Muscle of leg (tissue), 11 donors: ENCODE results near the gene DOCK8. TPM values are rescaled to one million over a fixed set of nuclear protein-coding genes. Genes with fewer than 3 reads are reported as not detected.

Experiments used
- DNase-seq: peaks from one replicate; pipeline ENCODE4 v3.0.0; 2013
- H3K27ac ChIP-seq: one replicate; pipeline ENCODE4 v1.5.1; 2013; ENCODE audit warnings: mild to moderate bottlenecking, low read length, control low read depth
- H3K27me3 ChIP-seq: one replicate; pipeline ENCODE4 v1.6.1; 2013; ENCODE audit warnings: low read length; ENCODE audit not compliant: control insufficient read depth, insufficient read depth
- H3K36me3 ChIP-seq: one replicate; pipeline ENCODE4 v1.6.1; 2013; ENCODE audit warnings: low read length; ENCODE audit not compliant: control insufficient read depth, insufficient read depth
- H3K4me1 ChIP-seq: one replicate; pipeline ENCODE4 v1.6.1; 2013; ENCODE audit warnings: low read length; ENCODE audit not compliant: control insufficient read depth, insufficient read depth
- H3K4me3 ChIP-seq: one replicate; pipeline ENCODE4 v1.5.1; 2013; ENCODE audit warnings: low read length, control low read depth
- H3K9me3 ChIP-seq: replicated peaks from 2 replicates; pipeline ENCODE4 v1.6.1; 2013; ENCODE audit warnings: low read depth, low read length; ENCODE audit not compliant: control insufficient read depth
- WGBS: methylation state at CpG from one replicate; pipeline ENCODE4 v1.1.5; 2013; ENCODE audit warnings: missing lambda C conversion rate; ENCODE audit not compliant: insufficient coverage; 5-methylcytosine and 5-hydroxymethylcytosine counted together
- polyA plus RNA-seq, 8 donors: library from polyadenylated mRNA; unstranded; fragments of 120-200 nt; gene quantifications; one replicate each; pipeline versions ENCODE4 v1.2.1 to v1.2.3, GENCODE V29; 2013; ENCODE audit warnings: inconsistent platforms in 1 of 8, low replicate concordance in 1 of 8; ENCODE audit not compliant: insufficient read length in 8 of 8, insufficient read depth in 1 of 8
- total RNA-seq: library from RNA; stranded (reverse); fragments of 120-200 nt; gene quantifications from one replicate; pipeline ENCODE4 v1.2.4, GENCODE V29; 2013

The DOCK8 gene
- total and polyA plus RNA-seq, 9 donors: 3.2 to 8.4 (median 5.7) TPM

- H3K4me3 ChIP-seq: no peak overlapping the region
- DNase-seq: no peak
- no peaks in the 10 kb centered on the region for H3K9me3 ChIP-seq
- no CpG with 5 or more reads among the region's 2 CpGs for WGBS
- no peaks in the 10 kb centered on the region for H3K4me1 ChIP-seq
- no peaks in the 10 kb centered on the region for H3K27me3 ChIP-seq
- H3K27ac ChIP-seq: no peak overlapping the region
- H3K36me3 ChIP-seq: peaks cover 5% of the 10 kb centered on the region
Observed at GRCh38 chr9:335373-335772, 120.7 kb downstream of the DOCK8 start.

- DNase-seq: no peak
- Histone ChIP-seq H3K27me3 (no peaks in the 10 kb centered on the region), H3K4me1 (no peaks in the 10 kb centered on the region), H3K27ac (no peak overlapping the region), H3K9me3 (no peaks in the 10 kb centered on the region), H3K4me3 (no peak overlapping the region), H3K36me3 (peaks cover 5% of the 10 kb centered on the region)
- WGBS: no CpG with 5 or more reads among the region's 2 CpGs
Observed at GRCh38 chr9:336039-336438, 121.4 kb downstream of the DOCK8 start.

GRCh38 chr9:338602-339001 lies 123.9 kb downstream of the DOCK8 start:
- peaks cover 5% of the 10 kb centered on the region for H3K36me3 ChIP-seq
- no peaks in the 10 kb centered on the region for H3K4me1 ChIP-seq
- no peak overlapping the region for H3K27ac ChIP-seq
- no peaks in the 10 kb centered on the region for H3K27me3 ChIP-seq
- no peaks in the 10 kb centered on the region for H3K9me3 ChIP-seq
- DNase-seq: no peak
- H3K4me3 ChIP-seq: no peak overlapping the region
- WGBS: 69% methylated on average over 3 of the region's 6 CpGs

- H3K4me1 ChIP-seq: peaks cover 21% of the 10 kb centered on the region
- no peak for DNase-seq
- WGBS: 79% methylated on average over 2 of the region's 9 CpGs
- no peak overlapping the region for H3K27ac ChIP-seq
- H3K27me3 ChIP-seq: no peaks in the 10 kb centered on the region
- H3K4me3 ChIP-seq: no peak overlapping the region
- H3K9me3 ChIP-seq: no peaks in the 10 kb centered on the region
- peaks cover 3% of the 10 kb centered on the region for H3K36me3 ChIP-seq
Observed at GRCh38 chr9:341634-342421, 127.2 kb downstream of the DOCK8 start.

- H3K4me3 ChIP-seq: no peak overlapping the region
- H3K27ac ChIP-seq: no peak overlapping the region
- peaks cover 28% of the 10 kb centered on the region for H3K4me1 ChIP-seq
- no peak for DNase-seq
- no peaks in the 10 kb centered on the region for H3K9me3 ChIP-seq
- peaks cover 3% of the 10 kb centered on the region for H3K36me3 ChIP-seq
- no CpG with 5 or more reads among the region's 4 CpGs for WGBS
- H3K27me3 ChIP-seq: no peaks in the 10 kb centered on the region
Observed at GRCh38 chr9:343773-344172, 129.1 kb downstream of the DOCK8 start.

GRCh38 chr9:346111-346571 lies 131.5 kb downstream of the DOCK8 start:
- Histone ChIP-seq H3K27me3 (no peaks in the 10 kb centered on the region), H3K36me3 (no peaks in the 10 kb centered on the region), H3K4me3 (no peak overlapping the region), H3K9me3 (no peaks in the 10 kb centered on the region), H3K4me1 (peaks cover 28% of the 10 kb centered on the region), H3K27ac (peak overlapping the region; percentile 77)
- 23% methylated on average over 2 of the region's 8 CpGs for WGBS
- peak; percentile 90 for DNase-seq

- no peaks in the 10 kb centered on the region for H3K36me3 ChIP-seq
- peak; percentile 61 for DNase-seq
Observed at GRCh38 chr9:347667-348292, 133.1 kb downstream of the DOCK8 start.

GRCh38 chr9:350384-350783 lies 135.7 kb downstream of the DOCK8 start:
- WGBS: 50% methylated on average over 1 of the region's 7 CpGs
- peaks cover 23% of the 10 kb centered on the region for H3K4me1 ChIP-seq
- H3K9me3 ChIP-seq: no peaks in the 10 kb centered on the region
- DNase-seq: no peak
- H3K27me3 ChIP-seq: no peaks in the 10 kb centered on the region
- no peaks in the 10 kb centered on the region for H3K36me3 ChIP-seq
- H3K27ac ChIP-seq: no peak overlapping the region
- H3K4me3 ChIP-seq: no peak overlapping the region

More at GRCh38 chr9:347667-348292, 133.1 kb downstream of the DOCK8 start:
- no peaks in the 10 kb centered on the region for H3K27me3 ChIP-seq
- H3K27ac ChIP-seq: no peak overlapping the region
- H3K4me3 ChIP-seq: no peak overlapping the region
- no peaks in the 10 kb centered on the region for H3K9me3 ChIP-seq
- WGBS: 33% methylated on average over 1 of the region's 9 CpGs
- peaks cover 28% of the 10 kb centered on the region for H3K4me1 ChIP-seq

- no peak for DNase-seq
- H3K27ac ChIP-seq: no peak overlapping the region
- peaks cover 8% of the 10 kb centered on the region for H3K4me1 ChIP-seq
- 85% methylated on average over 2 of the region's 5 CpGs for WGBS
- no peak overlapping the region for H3K4me3 ChIP-seq
- H3K27me3 ChIP-seq: no peaks in the 10 kb centered on the region
- no peaks in the 10 kb centered on the region for H3K9me3 ChIP-seq
- no peaks in the 10 kb centered on the region for H3K36me3 ChIP-seq
Observed at GRCh38 chr9:351916-352315, 137.3 kb downstream of the DOCK8 start.

GRCh38 chr9:353077-353476 lies 138.4 kb downstream of the DOCK8 start:
- Histone ChIP-seq H3K27me3 (no peaks in the 10 kb centered on the region), H3K4me1 (peaks cover 2% of the 10 kb centered on the region), H3K36me3 (no peaks in the 10 kb centered on the region), H3K9me3 (no peaks in the 10 kb centered on the region), H3K4me3 (no peak overlapping the region), H3K27ac (no peak overlapping the region)
- peak; percentile 13 for DNase-seq
- no CpG with 5 or more reads among the region's 1 CpG for WGBS
